Coronary artery (tissue), 2 donors: ENCODE measurements around the gene LORICRIN.

Experiments used
- DNase-seq: peaks from one replicate; pipeline ENCODE4 v3.0.0-alpha.2; 2017; ENCODE audit warnings: low spot score
- H3K27ac ChIP-seq, 2 donors: fragments of 200-600 bp; sonication (generic); one replicate each; pipeline ENCODE4 v1.5.1; 2016 to 2019
- H3K4me3 ChIP-seq: fragments of 200-600 bp; sonication (generic); 2 replicates; pipeline ENCODE4 v1.5.1; 2016; ENCODE audit warnings: mild to moderate bottlenecking, moderate library complexity
- CTCF ChIP-seq: fragments of 200-600 bp; sonication (generic); IDR thresholded peaks from one replicate; pipeline ENCODE4 v1.5.1; 2019; ENCODE audit warnings: antibody characterized with exemption

Gene LORICRIN

GRCh38 chr1:153288634-153289275 lies 29.3 kb downstream of the LORICRIN start:
- no peak overlapping the region for H3K27ac ChIP-seq
- TF ChIP-seq CTCF = no peak
- no peak for DNase-seq
- H3K4me3 ChIP-seq = no peak overlapping the region

GRCh38 chr1:153291514-153291913 lies 32.0 kb downstream of the LORICRIN start:
- TF ChIP-seq CTCF = no peak
- H3K4me3 ChIP-seq = no peak overlapping the region
- no peak for DNase-seq
- H3K27ac ChIP-seq = no peak overlapping the region

GRCh38 chr1:153292185-153292584 lies 32.7 kb downstream of the LORICRIN start:
- H3K4me3 ChIP-seq = no peak overlapping the region
- no peak for DNase-seq
- TF ChIP-seq CTCF = no peak
- no peak overlapping the region for H3K27ac ChIP-seq

GRCh38 chr1:153292740-153293479 lies 33.4 kb downstream of the LORICRIN start:
- no peak for TF ChIP-seq CTCF
- DNase-seq = no peak
- no peak overlapping the region for H3K4me3 ChIP-seq
- no peak overlapping the region for H3K27ac ChIP-seq

- no peak for DNase-seq
- Histone ChIP-seq H3K4me3 (no peak overlapping the region), H3K27ac (no peak overlapping the region)
- TF ChIP-seq CTCF = no peak
Measured at GRCh38 chr1:153293480-153293775, 33.9 kb downstream of the LORICRIN start.

GRCh38 chr1:153293851-153294250 lies 34.4 kb downstream of the LORICRIN start:
- Histone ChIP-seq H3K27ac (no peak overlapping the region), H3K4me3 (no peak overlapping the region)
- no peak for DNase-seq
- no peak for TF ChIP-seq CTCF

GRCh38 chr1:153302308-153302707 lies 42.8 kb downstream of the LORICRIN start:
- no peak for TF ChIP-seq CTCF
- H3K27ac ChIP-seq = no peak overlapping the region
- DNase-seq = no peak
- no peak overlapping the region for H3K4me3 ChIP-seq
